Tibial nerve (tissue), 4 donors: Measurements from ENCODE around the gene OBSCN. TPM values are rescaled to one million over a fixed set of nuclear protein-coding genes. Genes with fewer than 3 reads are reported as not detected.

Experiments
- DNase-seq, 2 donors: peaks; one replicate each; pipeline ENCODE4 v3.0.0-alpha.2; 2019; ENCODE audit warnings: low spot score in 2 of 2
- H3K27ac ChIP-seq, 4 donors: fragments of 200-600 bp; sonication (generic) in 3 of 4; one replicate each; pipeline ENCODE4 v1.5.1; 2017 to 2019; ENCODE audit warnings: mild to moderate bottlenecking in 1 of 4
- H3K27me3 ChIP-seq, 2 donors: fragments of 200-600 bp; sonication (generic) in 1 of 2; one replicate each; pipeline versions ENCODE4 v1.5.1 to v1.6.0; 2017 to 2019
- H3K36me3 ChIP-seq, 3 donors: fragments of 200-600 bp; sonication (generic); one replicate each; pipeline ENCODE4 v1.5.1; 2018 to 2019
- H3K4me1 ChIP-seq, 4 donors: fragments of 200-600 bp; sonication (generic) in 3 of 4; one replicate each; pipeline ENCODE4 v1.5.1; 2017 to 2019
- H3K4me3 ChIP-seq, 4 donors: fragments of 200-600 bp; sonication (generic) in 3 of 4; one replicate each; pipeline ENCODE4 v1.5.1; 2017 to 2019; ENCODE audit warnings: mild to moderate bottlenecking in 1 of 4, moderate library complexity in 1 of 4
- H3K9me3 ChIP-seq, 4 donors: fragments of 200-600 bp; sonication (generic) in 3 of 4; one replicate each; pipeline ENCODE4 v1.5.1; 2017 to 2019
- CTCF ChIP-seq, 5 experiments: fragments of 200-600 bp in 3 of 5; fragments of 450-650 bp in 2 of 5; sonication (generic) in 3 of 5; IDR thresholded peaks; one replicate each; pipeline ENCODE4 v1.5.1; 2016 to 2019; ENCODE audit warnings: antibody characterized with exemption in 5 of 5, mild to moderate bottlenecking in 3 of 5, moderate library complexity in 2 of 5
- EP300 ChIP-seq, 2 donors: sonication (generic); formaldehyde crosslinking; IDR thresholded peaks; one replicate each; pipeline ENCODE4 v1.6.1; 2017; ENCODE audit warnings: antibody characterized with exemption in 2 of 2, mild to moderate bottlenecking in 1 of 2
- POLR2A ChIP-seq, 2 donors: fragments of 450-650 bp; IDR thresholded peaks; one replicate each; pipeline ENCODE4 v1.6.1; 2017; ENCODE audit warnings: antibody characterized with exemption in 2 of 2, mild to moderate bottlenecking in 2 of 2, moderate library complexity in 2 of 2
- WGBS, 2 donors: methylation state at CpG; one replicate each; pipeline ENCODE4 v1.1.5; 2018; 5-methylcytosine and 5-hydroxymethylcytosine counted together
- total RNA-seq, 4 donors: library from RNA; depleted of rRNA; stranded (reverse); fragments of >200 nt; gene quantifications; one replicate each; pipeline ENCODE4 v1.1.0, GENCODE V29; 2016

OBSCN gene
- total RNA-seq, 4 donors from 2014 or later: 8.5 to 22.6 (median 19.0) TPM

- Histone ChIP-seq H3K9me3 (no peaks in the 10 kb centered on the region), H3K4me3 (no peak overlapping the region), H3K27ac (no peak overlapping the region), H3K36me3 (no peaks in the 10 kb centered on the region), H3K4me1 (peaks cover 0 to 4% (median 0%) of the 10 kb centered on the region in 4 donors), H3K27me3 (peaks cover 0 to 1% of the 10 kb centered on the region in 2 donors)
- TF ChIP-seq EP300 (IDR thresholded peaks at IDR 0.05) (no peak), CTCF (IDR thresholded peaks at IDR 0.05) (no peak)
- WGBS, 2 donors: 78 to 79% methylated on average over 4 of the region's 4 CpGs
- DNase-seq: no peak
These were observed 155.1 kb downstream of the OBSCN start for GRCh38 chr1:228362884-228363450.

GRCh38 chr1:228363686-228364067 is 155.8 kb downstream of the OBSCN start:
- TF ChIP-seq CTCF (IDR thresholded peaks at IDR 0.05) (no peak), EP300 (IDR thresholded peaks at IDR 0.05) (no peak), POLR2A (IDR thresholded peaks at IDR 0.05) (no peak)
- no peak overlapping the region for H3K4me3 ChIP-seq
- H3K36me3 ChIP-seq: no peaks in the 10 kb centered on the region
- no peak for DNase-seq
- no peaks in the 10 kb centered on the region for H3K9me3 ChIP-seq
- no peak overlapping the region for H3K27ac ChIP-seq
- WGBS, 2 donors: 57 to 62% methylated on average over 9 of the region's 9 CpGs
- peaks cover 0 to 4% (median 0%) of the 10 kb centered on the region in 4 donors for H3K4me1 ChIP-seq
- H3K27me3 ChIP-seq: peaks cover 0 to 6% of the 10 kb centered on the region in 2 donors

- Histone ChIP-seq H3K27me3 (peaks cover 0 to 6% of the 10 kb centered on the region in 2 donors), H3K27ac (no peak overlapping the region), H3K4me3 (no peak overlapping the region), H3K9me3 (no peaks in the 10 kb centered on the region), H3K36me3 (no peaks in the 10 kb centered on the region), H3K4me1 (peaks cover 0 to 4% (median 0%) of the 10 kb centered on the region in 4 donors)
- TF ChIP-seq EP300 (IDR thresholded peaks at IDR 0.05): no peak
- no peak for TF ChIP-seq CTCF (IDR thresholded peaks at IDR 0.05)
- DNase-seq: no peak
- WGBS, 2 donors: 68 to 81% methylated on average over 10 to 11 of the region's 12 CpGs
These were observed 156.3 kb downstream of the OBSCN start for GRCh38 chr1:228364068-228364705.

GRCh38 chr1:228364706-228365213 is 156.9 kb downstream of the OBSCN start:
- TF ChIP-seq POLR2A (IDR thresholded peaks at IDR 0.05): no peak
- no peak for TF ChIP-seq EP300 (IDR thresholded peaks at IDR 0.05)
- no peak for TF ChIP-seq CTCF (IDR thresholded peaks at IDR 0.05)
- no peak overlapping the region for H3K4me3 ChIP-seq
- no peaks in the 10 kb centered on the region for H3K36me3 ChIP-seq
- no peak for DNase-seq
- peaks cover 0 to 6% of the 10 kb centered on the region in 2 donors for H3K27me3 ChIP-seq
- peaks cover 0 to 4% (median 0%) of the 10 kb centered on the region in 4 donors for H3K4me1 ChIP-seq
- H3K9me3 ChIP-seq: no peaks in the 10 kb centered on the region
- whole genome bisulfite sequencing, 2 donors: 85 to 87% methylated on average over 12 to 14 of the region's 19 CpGs
- no peak overlapping the region for H3K27ac ChIP-seq
